ENCODE data around the gene BCAT1.

BCAT1 gene

GRCh38 chr12:24861766-24862540 is 86.9 kb downstream of the BCAT1 start:
- TF ChIP-seq CTCF (IDR thresholded peaks at IDR 0.05; ENCODE audit: extremely low read depth, missing control alignments) = no peak
- no peak for DNase-seq (ENCODE audit: low spot score)

DNA sequence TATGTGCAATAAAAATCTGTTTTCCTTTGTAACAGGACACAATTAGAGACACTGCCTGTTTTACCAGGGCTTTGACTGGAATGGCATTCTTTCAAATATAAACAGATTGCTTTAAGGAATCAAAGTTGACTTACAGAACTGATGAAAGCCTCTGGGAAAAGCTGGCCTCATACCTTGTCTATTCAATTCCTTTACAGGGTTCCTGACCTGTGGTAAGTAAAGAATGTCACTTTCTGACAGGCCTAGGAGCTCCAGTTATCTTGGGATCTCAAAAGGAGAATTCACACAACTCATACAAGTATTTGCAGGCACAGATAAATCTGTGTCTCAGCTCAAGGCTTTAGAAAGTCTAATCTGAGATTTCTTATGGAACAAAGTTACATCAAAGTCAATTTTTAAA is 88.4 kb downstream of the BCAT1 start:
- no peak for DNase-seq (ENCODE audit: low spot score)
- TF ChIP-seq CTCF (IDR thresholded peaks at IDR 0.05; ENCODE audit: extremely low read depth, missing control alignments) = no peak

DNA sequence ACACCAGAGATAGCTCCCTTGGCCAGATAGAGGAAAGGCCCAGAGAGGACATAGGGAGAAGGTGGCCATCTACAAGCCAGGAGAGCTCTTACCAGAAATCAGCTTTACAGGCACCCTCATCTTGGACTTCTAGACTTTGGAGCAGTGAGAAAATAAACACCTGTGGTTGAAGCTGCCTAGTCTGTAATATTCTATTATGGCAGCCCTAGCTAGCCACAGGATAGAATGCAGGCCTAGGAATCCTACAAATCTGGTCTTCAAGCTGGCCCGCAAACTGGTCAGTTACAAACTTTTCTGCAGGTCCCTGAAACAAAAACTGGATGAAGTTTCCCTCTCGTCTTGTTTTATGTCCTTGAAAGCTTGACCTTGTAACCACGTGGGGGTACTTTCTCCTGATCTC is 92.4 kb downstream of the BCAT1 start:
- TF ChIP-seq CTCF (IDR thresholded peaks at IDR 0.05; ENCODE audit: extremely low read depth, missing control alignments) = no peak
- no peak for DNase-seq (ENCODE audit: low spot score)

GRCh38 chr12:24854908-24855307 is 94.0 kb downstream of the BCAT1 start:
- no peak for DNase-seq (ENCODE audit: low spot score)
- no peak for TF ChIP-seq CTCF (IDR thresholded peaks at IDR 0.05; ENCODE audit: extremely low read depth, missing control alignments)

DNA sequence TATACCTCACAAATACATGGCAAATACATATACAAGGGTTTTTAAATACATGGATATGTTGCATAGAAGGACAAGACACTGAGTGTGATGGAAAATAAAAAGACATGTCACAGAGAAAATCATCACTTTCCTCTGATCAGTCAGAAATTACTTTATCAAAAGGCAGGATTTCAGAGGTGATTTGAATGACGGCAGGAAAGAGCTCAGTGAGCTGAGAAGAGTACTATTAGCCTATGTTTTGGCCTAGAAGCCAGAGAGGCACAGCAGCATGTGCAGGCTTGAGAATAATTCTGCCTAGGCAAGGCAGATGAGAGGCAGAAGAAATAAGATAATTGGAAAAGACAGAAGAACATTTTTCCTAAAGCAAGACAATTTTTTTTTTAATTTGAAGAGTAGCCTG is 94.9 kb downstream of the BCAT1 start:
- no peak for DNase-seq (ENCODE audit: low spot score)
- TF ChIP-seq CTCF (IDR thresholded peaks at IDR 0.05; ENCODE audit: extremely low read depth, missing control alignments) = no peak

DNA sequence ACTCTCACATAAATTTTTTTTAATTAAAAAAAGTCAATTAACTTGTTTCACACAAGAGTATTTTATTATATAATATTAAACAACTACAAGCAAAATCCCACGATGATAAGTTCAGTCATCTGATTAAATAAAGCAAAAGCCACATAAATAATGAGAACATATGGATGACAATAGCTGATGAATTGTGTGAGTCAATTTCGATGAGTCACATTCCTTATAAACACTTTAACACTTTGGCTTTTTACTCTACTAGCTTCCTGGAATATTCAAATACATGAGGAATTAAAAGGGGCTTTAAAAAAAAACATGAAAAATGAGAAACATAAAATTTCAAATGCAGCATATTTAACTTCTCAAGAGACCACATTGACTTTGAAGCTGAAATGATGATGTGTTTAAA is 95.3 kb downstream of the BCAT1 start:
- TF ChIP-seq CTCF (IDR thresholded peaks at IDR 0.05; ENCODE audit: extremely low read depth, missing control alignments) = no peak
- DNase-seq (ENCODE audit: low spot score) = no peak

GRCh38 chr12:24853094-24853493 is 95.8 kb downstream of the BCAT1 start:
- no peak for TF ChIP-seq CTCF (IDR thresholded peaks at IDR 0.05; ENCODE audit: extremely low read depth, missing control alignments)
- DNase-seq (ENCODE audit: low spot score) = no peak
